Measurements from ENCODE around the gene HORMAD2. TPM values are rescaled to one million over a fixed set of nuclear protein-coding genes. Genes with fewer than 3 reads are reported as not detected.

HORMAD2 gene
- total RNA-seq, 1 experiment from 2014 or later, result not detected

- no peak for TF ChIP-seq EZH2phosphoT487 (IDR thresholded peaks at IDR 0.05; ENCODE audit: borderline replicate concordance, low read length)
- no peak for TF ChIP-seq CTCF (conservative IDR thresholded peaks at IDR 0.05; ENCODE audit: low read depth, low read length)
- no peak for TF ChIP-seq EZH2 (IDR thresholded peaks at IDR 0.05; ENCODE audit: low read length, unreplicated experiment)
- CTCF ChIA-PET, result no interaction called here
- intact Hi-C loops (cut with micrococcal nuclease), result no loop called here
- Histone ChIP-seq H3K27ac (ENCODE audit: low read length) (no peak overlapping the region), H3K79me2 (ENCODE audit: low read length) (no peaks in the 10 kb centered on the region), H3K9ac (ENCODE audit: low read length) (no peak overlapping the region), H4K20me1 (ENCODE audit: low read length) (no peaks in the 10 kb centered on the region), H3K27me3 (ENCODE audit: low read length) (no peaks in the 10 kb centered on the region), H3K4me2 (ENCODE audit: low read length) (no peak overlapping the region), H3K4me1 (ENCODE audit: insufficient read depth, low read length) (peaks cover 24% of the 10 kb centered on the region), H3K9me3 (ENCODE audit: low read length) (no peaks in the 10 kb centered on the region), H2AFZ (ENCODE audit: low read length) (no peak overlapping the region), H3K36me3 (ENCODE audit: low read depth, low read length) (no peaks in the 10 kb centered on the region), H3K9me2 (replicated peaks; ENCODE audit: low read length) (no peaks in the 10 kb centered on the region), H3F3A (ENCODE audit: low read length, unreplicated experiment) (peaks cover 7% of the 10 kb centered on the region), H3K4me3 (ENCODE audit: low read length) (no peak overlapping the region)
- DNase-seq (no peak), ATAC-seq (no peak)
- BruUV-seq (replicated peaks), result no TSS peak
- POLR2A ChIA-PET (ENCODE audit: unreplicated experiment), result interaction anchor here (0.6 kb wide), 1 partner anchor 70 kb away, joined by 3 read pairs; no protein-coding TSS in a partner anchor
Observed at GRCh38 chr22:30181459-30182349, 101.4 kb downstream of the HORMAD2 start.

DNA sequence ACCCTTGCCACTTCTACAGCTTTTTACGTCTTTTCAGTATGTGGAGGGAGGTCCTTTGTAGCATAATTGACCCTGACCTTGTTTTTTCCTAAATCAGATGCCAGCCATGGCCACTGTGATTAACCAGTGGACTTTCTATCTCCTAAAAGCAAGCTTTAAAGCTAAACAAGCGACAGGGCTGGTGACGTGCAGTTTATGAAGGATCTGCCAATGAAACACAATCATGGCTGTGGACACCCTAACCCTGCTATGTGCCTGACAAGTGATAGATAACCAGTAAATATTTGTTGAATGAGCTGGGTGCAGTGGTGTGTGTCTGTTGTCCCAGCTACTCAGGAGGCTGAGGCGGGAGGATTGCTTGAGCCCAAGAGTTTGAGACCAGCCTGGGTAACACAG is 102.1 kb downstream of the HORMAD2 start:
- no peaks in the 10 kb centered on the region for H3K9me2 ChIP-seq (replicated peaks; ENCODE audit: low read length)
- BruUV-seq (replicated peaks), result no TSS peak
- H3K4me3 ChIP-seq (ENCODE audit: low read length), result no peak overlapping the region
- no peaks in the 10 kb centered on the region for H4K20me1 ChIP-seq (ENCODE audit: low read length)
- peaks cover 7% of the 10 kb centered on the region for H3F3A ChIP-seq (ENCODE audit: low read length, unreplicated experiment)
- H3K79me2 ChIP-seq (ENCODE audit: low read length), result no peaks in the 10 kb centered on the region
- H3K9ac ChIP-seq (ENCODE audit: low read length), result no peak overlapping the region
- no peaks in the 10 kb centered on the region for H3K9me3 ChIP-seq (ENCODE audit: low read length)
- no peaks in the 10 kb centered on the region for H3K27me3 ChIP-seq (ENCODE audit: low read length)
- H3K4me2 ChIP-seq (ENCODE audit: low read length), result no peak overlapping the region
- DNase-seq, result no peak
- ATAC-seq, result no peak
- H2AFZ ChIP-seq (ENCODE audit: low read length), result no peak overlapping the region
- ChIA-PET POLR2A (ENCODE audit: unreplicated experiment) (no interaction called here), CTCF (no interaction called here)
- peaks cover 24% of the 10 kb centered on the region for H3K4me1 ChIP-seq (ENCODE audit: insufficient read depth, low read length)
- TF ChIP-seq CTCF (conservative IDR thresholded peaks at IDR 0.05; ENCODE audit: low read depth, low read length) (no peak), EZH2 (IDR thresholded peaks at IDR 0.05; ENCODE audit: low read length, unreplicated experiment) (no peak), EZH2phosphoT487 (IDR thresholded peaks at IDR 0.05; ENCODE audit: borderline replicate concordance, low read length) (no peak)
- no peaks in the 10 kb centered on the region for H3K36me3 ChIP-seq (ENCODE audit: low read depth, low read length)
- H3K27ac ChIP-seq (ENCODE audit: low read length), result no peak overlapping the region
- intact Hi-C loops (cut with micrococcal nuclease), result no loop called here

GRCh38 chr22:30182815-30183214 is 102.6 kb downstream of the HORMAD2 start:
- Histone ChIP-seq H3K9me3 (ENCODE audit: low read length) (no peaks in the 10 kb centered on the region), H3F3A (ENCODE audit: low read length, unreplicated experiment) (peaks cover 7% of the 10 kb centered on the region), H3K4me2 (ENCODE audit: low read length) (no peak overlapping the region), H3K9ac (ENCODE audit: low read length) (no peak overlapping the region), H2AFZ (ENCODE audit: low read length) (no peak overlapping the region), H3K27ac (ENCODE audit: low read length) (no peak overlapping the region), H4K20me1 (ENCODE audit: low read length) (no peaks in the 10 kb centered on the region), H3K4me3 (ENCODE audit: low read length) (no peak overlapping the region), H3K27me3 (ENCODE audit: low read length) (no peaks in the 10 kb centered on the region), H3K4me1 (ENCODE audit: insufficient read depth, low read length) (peaks cover 24% of the 10 kb centered on the region), H3K79me2 (ENCODE audit: low read length) (no peaks in the 10 kb centered on the region), H3K36me3 (ENCODE audit: low read depth, low read length) (no peaks in the 10 kb centered on the region), H3K9me2 (replicated peaks; ENCODE audit: low read length) (no peaks in the 10 kb centered on the region)
- intact Hi-C loops (cut with micrococcal nuclease), result no loop called here
- ChIA-PET POLR2A (ENCODE audit: unreplicated experiment) (no interaction called here), CTCF (no interaction called here)
- no peak for TF ChIP-seq EZH2 (IDR thresholded peaks at IDR 0.05; ENCODE audit: low read length, unreplicated experiment)
- no peak for TF ChIP-seq EZH2phosphoT487 (IDR thresholded peaks at IDR 0.05; ENCODE audit: borderline replicate concordance, low read length)
- TF ChIP-seq CTCF (conservative IDR thresholded peaks at IDR 0.05; ENCODE audit: low read depth, low read length), result no peak
- BruUV-seq (replicated peaks), result no TSS peak
- DNase-seq (no peak), ATAC-seq (no peak)

Data from PC-3 (cell line).